ENCODE data around the gene TRIM68. TPM values are rescaled to one million over a fixed set of nuclear protein-coding genes. Genes with fewer than 3 reads are reported as not detected.

TRIM68 gene
- total and polyA plus RNA-seq, 7 donors: 6.0 to 15.0 (median 11.6) TPM

GRCh38 chr11:4593739-4594138 lies 14.3 kb downstream of the TRIM68 start, which contains the start of gene OR52I1:
TSS of gene OR52I1 (plus strand) at chr11:4594039. CDS start at chr11:4594039, 0 bp downstream.
- no peak within 1 kb of the TSS for H3K27ac ChIP-seq
- TF ChIP-seq EP300 (IDR thresholded peaks at IDR 0.05) (no peak), POLR2AphosphoS5 (IDR thresholded peaks at IDR 0.05) (no peak), POLR2A (IDR thresholded peaks at IDR 0.05) (no peak), CTCF (IDR thresholded peaks at IDR 0.05) (no peak)
- H3K4me1 ChIP-seq: no peaks in the 10 kb centered on the region
- no peaks in the 10 kb centered on the region for H3K9me3 ChIP-seq
- peaks cover 0 to 27% (median 3%) of the 10 kb centered on the region in 4 donors for H3K36me3 ChIP-seq
- no peak within 1 kb of the TSS for H3K4me3 ChIP-seq
- 83 to 92% methylated on average over 1 of the region's 1 CpG for WGBS, 2 donors
- DNase-seq: no peak
- H3K27me3 ChIP-seq: no peaks in the 10 kb centered on the region
- intact Hi-C loops (cut with DNase I): no loop called here

- no peaks in the 10 kb centered on the region for H3K9me3 ChIP-seq
- intact Hi-C loops (cut with DNase I): no loop called here
- WGBS, 2 donors: 45 to 63% methylated on average over 3 of the region's 3 CpGs
Measured at GRCh38 chr11:4589017-4589416, 19.0 kb downstream of the TRIM68 start.

GRCh38 chr11:4581443-4581842 lies 26.6 kb downstream of the TRIM68 start, which contains the start of gene OR52I2:
TSS of gene OR52I2 (plus strand) at chr11:4581743.
- no peaks in the 10 kb centered on the region for H3K27me3 ChIP-seq
- no peak within 1 kb of the TSS for H3K4me3 ChIP-seq
- H3K4me1 ChIP-seq: no peaks in the 10 kb centered on the region
- no peak within 1 kb of the TSS for H3K27ac ChIP-seq
- no peaks in the 10 kb centered on the region for H3K9me3 ChIP-seq
- intact Hi-C loops (cut with DNase I): no loop called here
- H3K36me3 ChIP-seq: no peaks in the 10 kb centered on the region
- no peak for DNase-seq
- TF ChIP-seq CTCF (IDR thresholded peaks at IDR 0.05) (no peak), POLR2A (IDR thresholded peaks at IDR 0.05) (no peak), POLR2AphosphoS5 (IDR thresholded peaks at IDR 0.05) (no peak), EP300 (IDR thresholded peaks at IDR 0.05) (no peak)

More at GRCh38 chr11:4589017-4589416, 19.0 kb downstream of the TRIM68 start:
- Histone ChIP-seq H3K4me3 (no peak overlapping the region), H3K4me1 (no peaks in the 10 kb centered on the region), H3K27me3 (no peaks in the 10 kb centered on the region), H3K36me3 (no peaks in the 10 kb centered on the region), H3K27ac (no peak overlapping the region)
- no peak for TF ChIP-seq POLR2AphosphoS5 (IDR thresholded peaks at IDR 0.05)
- TF ChIP-seq CTCF (IDR thresholded peaks at IDR 0.05): no peak
- no peak for TF ChIP-seq POLR2A (IDR thresholded peaks at IDR 0.05)
- TF ChIP-seq EP300 (IDR thresholded peaks at IDR 0.05): no peak
- no peak for DNase-seq

GRCh38 chr11:4580124-4580523 lies 27.9 kb downstream of the TRIM68 start:
- Histone ChIP-seq H3K9me3 (no peaks in the 10 kb centered on the region), H3K4me1 (no peaks in the 10 kb centered on the region), H3K4me3 (no peak overlapping the region), H3K36me3 (no peaks in the 10 kb centered on the region), H3K27ac (no peak overlapping the region), H3K27me3 (no peaks in the 10 kb centered on the region)
- DNase-seq: no peak
- 86 to 87% methylated on average over 1 of the region's 1 CpG for WGBS, 2 donors
- no peak for TF ChIP-seq CTCF (IDR thresholded peaks at IDR 0.05)
- no peak for TF ChIP-seq POLR2AphosphoS5 (IDR thresholded peaks at IDR 0.05)
- no peak for TF ChIP-seq EP300 (IDR thresholded peaks at IDR 0.05)
- TF ChIP-seq POLR2A (IDR thresholded peaks at IDR 0.05): no peak
- intact Hi-C loops (cut with DNase I): no loop called here

DNA sequence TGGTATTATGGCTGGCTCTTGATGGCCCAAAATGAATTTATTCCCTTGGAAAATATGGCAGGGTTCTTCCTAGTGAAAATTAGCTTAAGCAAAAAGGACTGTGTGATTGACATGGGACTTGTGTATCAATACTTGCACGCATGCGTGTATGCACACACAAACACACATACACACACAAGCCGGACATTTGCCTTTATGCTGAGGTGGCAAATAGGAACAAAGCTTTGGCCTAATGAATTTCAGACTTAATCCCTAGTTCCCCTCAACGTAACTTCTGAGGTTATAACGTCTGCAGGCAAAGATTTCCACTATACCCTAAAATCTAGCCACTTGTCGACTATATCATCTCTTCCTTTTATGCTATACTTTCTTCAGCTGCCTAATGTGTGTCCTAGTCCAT lies 29.4 kb downstream of the TRIM68 start:
- H3K27ac ChIP-seq: no peak overlapping the region
- no peak for DNase-seq
- H3K27me3 ChIP-seq: no peaks in the 10 kb centered on the region
- no peak overlapping the region for H3K4me3 ChIP-seq
- intact Hi-C loops (cut with DNase I): no loop called here
- no peaks in the 10 kb centered on the region for H3K4me1 ChIP-seq
- WGBS, 2 donors: 88 to 95% methylated on average over 6 of the region's 6 CpGs
- H3K36me3 ChIP-seq: no peaks in the 10 kb centered on the region
- TF ChIP-seq POLR2A (IDR thresholded peaks at IDR 0.05) (no peak), CTCF (IDR thresholded peaks at IDR 0.05) (no peak), EP300 (IDR thresholded peaks at IDR 0.05) (no peak), POLR2AphosphoS5 (IDR thresholded peaks at IDR 0.05) (no peak)
- H3K9me3 ChIP-seq: no peaks in the 10 kb centered on the region

All from sigmoid colon (tissue), 7 donors.